Measurements from ENCODE around the gene PRKAR1B.

DNA sequence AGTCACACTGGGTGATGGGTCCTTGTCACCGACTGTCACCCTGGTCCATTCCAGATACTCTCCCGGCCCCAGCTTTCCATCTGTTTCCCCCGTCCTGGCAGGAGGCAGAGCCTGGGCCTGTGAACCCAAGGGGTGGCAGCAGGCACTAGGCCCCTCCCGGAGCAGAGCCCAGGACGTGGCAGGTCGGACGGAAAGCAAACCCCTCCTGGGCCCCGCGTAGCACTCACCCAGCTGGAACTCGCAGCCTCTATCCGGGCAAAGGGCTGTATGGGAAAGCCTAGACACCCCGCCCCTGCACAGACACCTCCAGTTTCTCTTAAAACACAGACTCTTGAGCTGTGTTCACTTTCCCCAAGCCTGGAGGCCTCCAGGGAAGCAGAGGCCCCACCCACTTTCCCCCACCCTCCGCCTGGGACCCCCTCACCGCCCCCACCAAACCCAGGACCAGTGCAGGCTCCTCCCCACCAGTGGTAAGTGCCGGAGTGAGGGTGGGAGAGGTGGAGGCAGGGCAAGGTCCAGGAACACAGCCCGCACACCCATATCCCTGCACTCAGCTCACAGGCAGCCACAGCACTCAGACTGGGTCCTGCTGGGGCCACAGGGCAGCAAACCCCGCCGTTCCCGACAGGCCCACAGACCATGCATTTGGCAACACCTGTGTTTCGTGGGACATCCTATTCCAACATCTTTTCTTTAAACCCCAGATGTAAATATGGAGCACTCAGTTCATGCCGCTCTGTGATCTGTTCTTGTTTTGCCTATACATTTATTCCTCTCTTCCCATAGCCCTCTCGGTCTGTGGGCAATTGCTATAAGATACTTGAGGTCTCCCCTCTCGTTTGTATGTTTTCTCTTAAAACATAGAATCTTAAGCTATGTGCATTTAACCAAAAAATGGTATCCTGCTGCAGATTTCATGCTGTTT, 109.2 kb downstream of the PRKAR1B start:
- TF ChIP-seq CTCF (conservative IDR thresholded peaks at IDR 0.05; ENCODE audit: low read length) (no peak), EZH2phosphoT487 (IDR thresholded peaks at IDR 0.05; ENCODE audit: borderline replicate concordance) (no peak)

Data from Loucy (cell line).